CD4-positive, CD25-positive, alpha-beta regulatory T cell (primary cell): Measurements from ENCODE around the gene MEGF9. TPM values are rescaled to one million over a fixed set of nuclear protein-coding genes. Genes with fewer than 3 reads are reported as not detected.

Experiments used
- ATAC-seq, 2 donors: fragments of 150-1000 bp; cut with Tn5 transposase; one replicate each; pipeline ENCODE4 v1.10.0; 2021; ENCODE audit warnings: low read depth in 2 of 2, moderate number of reproducible peaks in 2 of 2, moderate library complexity in 1 of 2
- DNase-seq, 3 donors: peaks; one replicate each; pipeline versions ENCODE4 v3.0.0 to v3.0.0-alpha.2; 2012 to 2022; ENCODE audit warnings: mixed read lengths in 1 of 3
- H3K27ac ChIP-seq: one replicate; pipeline ENCODE4 v1.7.0; 2013; ENCODE audit warnings: mild to moderate bottlenecking, low read length; ENCODE audit not compliant: insufficient read depth, poor library complexity, severe bottlenecking
- H3K27me3 ChIP-seq: one replicate; pipeline ENCODE4 v1.7.0; 2013; ENCODE audit warnings: low read length; ENCODE audit not compliant: control insufficient read depth, insufficient read depth
- H3K36me3 ChIP-seq: one replicate; pipeline ENCODE4 v1.7.0; 2013; ENCODE audit warnings: mild to moderate bottlenecking, low read length, moderate library complexity; ENCODE audit not compliant: control insufficient read depth, insufficient read depth
- H3K4me1 ChIP-seq: 2 replicates; pipeline ENCODE4 v1.7.0; 2013; ENCODE audit warnings: mild to moderate bottlenecking, low read length; ENCODE audit not compliant: insufficient read depth, control insufficient read depth, poor library complexity, severe bottlenecking
- H3K4me3 ChIP-seq: one replicate; pipeline ENCODE4 v1.7.0; 2013; ENCODE audit warnings: low read depth, mild to moderate bottlenecking, low read length, moderate library complexity
- H3K9me3 ChIP-seq, 2 experiments: 1 replicate in 1 of 2; 2 replicates in 1 of 2; pipeline ENCODE4 v1.7.0; 2013; ENCODE audit warnings: low read length in 2 of 2, mild to moderate bottlenecking in 1 of 2, moderate library complexity in 1 of 2; ENCODE audit not compliant: control insufficient read depth in 2 of 2
- H3K27ac Mint-ChIP-seq, 3 donors: one replicate each; pipeline ENCODE4 v1.8.0; 2020 to 2022; ENCODE audit warnings: mild to moderate bottlenecking in 3 of 3, mixed read lengths in 3 of 3, moderate library complexity in 2 of 3
- H3K27me3 Mint-ChIP-seq: one replicate; pipeline ENCODE4 v1.8.0; 2022; ENCODE audit warnings: mild to moderate bottlenecking, mixed read lengths
- H3K36me3 Mint-ChIP-seq: one replicate; pipeline ENCODE4 v1.8.0; 2020; ENCODE audit warnings: mixed read lengths
- H3K4me1 Mint-ChIP-seq, 4 donors: one replicate each; pipeline ENCODE4 v1.8.0; 2020 to 2022; ENCODE audit warnings: mixed read lengths in 4 of 4, mild to moderate bottlenecking in 1 of 4
- H3K4me3 Mint-ChIP-seq, 4 donors: one replicate each; pipeline ENCODE4 v1.8.0; 2020 to 2022; ENCODE audit warnings: mild to moderate bottlenecking in 4 of 4, mixed read lengths in 4 of 4, moderate library complexity in 3 of 4
- H3K9me3 Mint-ChIP-seq, 7 donors: one replicate each; pipeline ENCODE4 v1.8.0; 2020 to 2022; ENCODE audit warnings: mixed read lengths in 7 of 7, mild to moderate bottlenecking in 3 of 7, moderate library complexity in 2 of 7
- polyA plus RNA-seq, 4 donors: library from polyadenylated mRNA; unstranded; fragments of 300-500 nt; fragmentation: Illumina TruSeq; gene quantifications; one replicate each; pipeline ENCODE4 v1.2.3, GENCODE V29; 2021
- total RNA-seq: library from RNA; stranded (reverse); gene quantifications from one replicate; pipeline ENCODE4 v1.2.3, GENCODE V29; 2022

The MEGF9 gene
- total and polyA plus RNA-seq, 5 donors from 2014 or later, result 4.6 to 17.8 (median 7.5) TPM

DNA sequence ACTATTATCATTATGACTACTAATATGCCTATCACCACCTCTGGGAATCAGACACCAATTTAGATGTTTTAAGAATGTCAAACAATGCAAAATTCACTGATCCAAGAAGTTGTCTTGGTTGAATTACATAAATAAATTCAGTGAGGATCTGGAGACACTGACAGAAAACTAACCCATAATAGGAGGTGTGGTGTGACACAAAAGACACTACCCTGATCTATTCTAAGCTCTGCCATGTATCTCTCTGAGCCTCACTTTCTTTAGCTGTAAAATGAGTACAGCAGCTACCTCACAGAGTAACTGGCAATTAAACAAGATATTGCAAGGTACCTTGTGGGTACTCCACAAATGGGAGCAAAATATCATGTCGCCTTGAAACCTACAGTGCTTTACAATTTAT lies 141.8 kb downstream of the MEGF9 start:
- DNase-seq, result no peak
- Mint-ChIP-seq H3K36me3 (peaks cover 36% of the 10 kb centered on the region), H3K27me3 (no peaks in the 10 kb centered on the region), H3K27ac (no peak overlapping the region), H3K4me3 (no peak overlapping the region), H3K4me1 (peaks cover 13 to 37% (median 25%) of the 10 kb centered on the region in 4 donors), H3K9me3 (no peaks in the 10 kb centered on the region)
- no peak overlapping the region for H3K4me3 ChIP-seq
- peaks cover 2% of the 10 kb centered on the region for H3K4me1 ChIP-seq
- H3K27ac ChIP-seq, result no peak overlapping the region
- H3K9me3 ChIP-seq, result no peaks in the 10 kb centered on the region
- peaks cover 46% of the 10 kb centered on the region for H3K36me3 ChIP-seq
- no peak for ATAC-seq
- H3K27me3 ChIP-seq, result no peaks in the 10 kb centered on the region

GRCh38 chr9:120571443-120572257 lies 142.6 kb downstream of the MEGF9 start:
- DNase-seq (no peak), ATAC-seq (no peak)
- H3K36me3 ChIP-seq, result peaks cover 54% of the 10 kb centered on the region
- no peak overlapping the region for H3K27ac ChIP-seq
- H3K4me1 ChIP-seq, result peaks cover 2% of the 10 kb centered on the region
- Mint-ChIP-seq H3K27ac (no peak overlapping the region), H3K4me3 (no peak overlapping the region), H3K9me3 (no peaks in the 10 kb centered on the region), H3K4me1 (peaks cover 13 to 29% (median 19%) of the 10 kb centered on the region in 4 donors), H3K27me3 (no peaks in the 10 kb centered on the region), H3K36me3 (peaks cover 38% of the 10 kb centered on the region)
- H3K9me3 ChIP-seq, result no peaks in the 10 kb centered on the region
- no peak overlapping the region for H3K4me3 ChIP-seq
- no peaks in the 10 kb centered on the region for H3K27me3 ChIP-seq

DNA sequence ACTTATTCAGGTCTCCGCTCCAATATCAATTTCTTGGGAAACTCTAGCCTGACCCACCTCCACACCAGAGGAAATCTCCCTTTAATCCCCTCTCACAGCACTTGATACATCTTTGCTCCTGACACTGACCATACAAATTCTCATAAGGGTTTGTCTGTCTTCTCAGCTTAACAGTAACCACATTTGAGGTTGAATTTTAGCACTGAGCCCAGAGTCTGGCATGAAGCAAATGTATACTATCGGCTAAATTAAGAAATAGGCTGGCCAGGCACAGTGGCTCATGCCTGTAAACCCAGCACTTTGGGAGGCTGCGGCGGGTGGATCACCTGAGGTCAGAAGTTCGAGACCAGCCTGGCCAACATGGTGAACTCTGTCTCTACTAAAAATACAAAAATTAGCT lies 144.0 kb downstream of the MEGF9 start:
- Mint-ChIP-seq H3K27ac (no peak overlapping the region), H3K9me3 (no peaks in the 10 kb centered on the region), H3K4me3 (no peak overlapping the region), H3K4me1 (peaks cover 6 to 21% (median 14%) of the 10 kb centered on the region in 4 donors), H3K36me3 (peaks cover 50% of the 10 kb centered on the region), H3K27me3 (no peaks in the 10 kb centered on the region)
- H3K36me3 ChIP-seq, result peaks cover 65% of the 10 kb centered on the region
- no peak for DNase-seq
- no peak for ATAC-seq
- no peaks in the 10 kb centered on the region for H3K9me3 ChIP-seq
- no peak overlapping the region for H3K4me3 ChIP-seq
- no peak overlapping the region for H3K27ac ChIP-seq
- no peaks in the 10 kb centered on the region for H3K27me3 ChIP-seq
- H3K4me1 ChIP-seq, result peaks cover under 1% of the 10 kb centered on the region

DNA sequence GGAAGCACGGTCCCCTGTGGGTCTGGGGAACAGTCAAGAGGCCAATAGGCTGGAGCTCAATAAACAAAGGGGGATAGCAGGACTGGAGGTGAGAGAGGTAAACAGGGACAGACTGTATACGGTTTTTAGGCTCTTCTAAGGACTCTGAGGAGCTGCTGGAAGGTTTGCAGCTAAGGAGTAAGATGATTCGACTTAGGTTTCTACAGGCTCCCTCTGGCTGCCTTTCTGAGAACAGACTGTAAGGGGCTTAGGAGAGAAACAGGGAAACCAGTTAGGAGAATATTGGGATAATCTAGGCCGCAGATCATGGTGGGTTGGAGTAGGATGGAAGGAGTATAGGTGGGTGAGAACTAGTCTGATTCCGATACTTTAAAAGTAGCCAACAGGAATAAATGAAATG lies 144.7 kb downstream of the MEGF9 start:
- ATAC-seq (no peak), DNase-seq (no peak)
- H3K36me3 ChIP-seq, result peaks cover 71% of the 10 kb centered on the region

DNA sequence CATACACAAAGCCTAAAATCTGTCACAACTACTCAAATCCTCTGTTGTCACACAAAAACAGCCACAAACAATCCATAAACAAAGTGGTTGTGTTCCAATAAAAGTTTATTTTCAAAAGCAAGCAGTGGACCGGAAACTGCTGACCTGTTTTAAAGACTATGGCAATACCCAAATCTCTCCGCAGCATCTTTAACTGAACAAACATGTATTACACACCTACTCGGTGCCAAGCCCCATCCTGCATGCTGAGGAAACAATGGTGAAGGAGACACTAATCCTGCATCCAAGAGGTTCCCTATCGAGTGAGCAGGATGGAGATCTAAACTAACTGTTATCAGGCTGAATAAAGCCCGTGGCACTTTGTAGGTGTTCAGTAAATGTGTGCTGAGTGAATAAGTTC lies 145.5 kb downstream of the MEGF9 start:
- no peaks in the 10 kb centered on the region for H3K27me3 Mint-ChIP-seq
- H3K4me1 Mint-ChIP-seq, result peaks cover 4 to 14% (median 11%) of the 10 kb centered on the region in 4 donors

More for the DNA sequence above, 144.7 kb downstream of the MEGF9 start:
- no peaks in the 10 kb centered on the region for H3K9me3 ChIP-seq
- no peaks in the 10 kb centered on the region for H3K4me1 ChIP-seq
- H3K27me3 ChIP-seq, result no peaks in the 10 kb centered on the region
- peaks cover 6 to 21% (median 16%) of the 10 kb centered on the region in 4 donors for H3K4me1 Mint-ChIP-seq
- no peak overlapping the region for H3K27ac ChIP-seq
- H3K27ac Mint-ChIP-seq, result peak overlapping the region in 1 of 3 donors; percentile 36
- H3K4me3 Mint-ChIP-seq, result no peak overlapping the region
- no peaks in the 10 kb centered on the region for H3K27me3 Mint-ChIP-seq
- no peaks in the 10 kb centered on the region for H3K9me3 Mint-ChIP-seq
- H3K36me3 Mint-ChIP-seq, result peaks cover 57% of the 10 kb centered on the region
- no peak overlapping the region for H3K4me3 ChIP-seq

GRCh38 chr9:120567874-120568273 lies 146.4 kb downstream of the MEGF9 start:
- DNase-seq (no peak), ATAC-seq (no peak)
- Histone ChIP-seq H3K27me3 (no peaks in the 10 kb centered on the region), H3K27ac (no peak overlapping the region), H3K36me3 (peaks cover 83% of the 10 kb centered on the region), H3K4me3 (no peak overlapping the region), H3K4me1 (no peaks in the 10 kb centered on the region), H3K9me3 (no peaks in the 10 kb centered on the region)
- Mint-ChIP-seq H3K9me3 (no peaks in the 10 kb centered on the region), H3K4me3 (no peak overlapping the region), H3K4me1 (peaks cover 0 to 14% (median 12%) of the 10 kb centered on the region in 4 donors), H3K27ac (no peak overlapping the region), H3K36me3 (peaks cover 70% of the 10 kb centered on the region), H3K27me3 (no peaks in the 10 kb centered on the region)

More for the DNA sequence above, 145.5 kb downstream of the MEGF9 start:
- Histone ChIP-seq H3K27me3 (no peaks in the 10 kb centered on the region), H3K27ac (no peak overlapping the region), H3K4me1 (no peaks in the 10 kb centered on the region), H3K36me3 (peaks cover 75% of the 10 kb centered on the region), H3K9me3 (no peaks in the 10 kb centered on the region), H3K4me3 (no peak overlapping the region)
- ATAC-seq, result no peak
- H3K4me3 Mint-ChIP-seq, result no peak overlapping the region
- peaks cover 62% of the 10 kb centered on the region for H3K36me3 Mint-ChIP-seq
- no peak for DNase-seq
- H3K27ac Mint-ChIP-seq, result no peak overlapping the region
- H3K9me3 Mint-ChIP-seq, result no peaks in the 10 kb centered on the region

DNA sequence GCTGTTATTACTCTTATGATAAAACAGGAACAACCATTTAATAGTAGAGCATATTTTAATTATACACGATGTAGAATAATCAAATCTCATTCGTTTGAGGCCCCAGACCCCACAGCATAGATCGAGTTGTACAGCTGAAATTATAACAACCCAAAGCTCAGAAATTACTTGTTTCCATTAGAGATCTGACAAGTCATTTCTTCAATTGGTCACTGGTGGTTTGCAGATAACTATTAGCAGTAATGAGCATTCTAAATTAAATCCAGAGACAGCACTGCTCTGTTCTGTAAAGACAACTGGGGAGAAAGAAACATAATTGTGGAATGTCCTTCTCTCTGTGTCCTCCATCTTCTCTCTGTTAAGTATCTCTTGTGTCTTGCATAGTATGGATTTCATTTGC lies 147.2 kb downstream of the MEGF9 start:
- ATAC-seq (no peak), DNase-seq (no peak)
- Mint-ChIP-seq H3K4me3 (no peak overlapping the region), H3K9me3 (no peaks in the 10 kb centered on the region), H3K27me3 (no peaks in the 10 kb centered on the region), H3K36me3 (peaks cover 78% of the 10 kb centered on the region), H3K27ac (no peak overlapping the region), H3K4me1 (peaks cover 0 to 21% (median 17%) of the 10 kb centered on the region in 4 donors)
- H3K4me1 ChIP-seq, result no peaks in the 10 kb centered on the region
- no peaks in the 10 kb centered on the region for H3K27me3 ChIP-seq
- no peak overlapping the region for H3K4me3 ChIP-seq
- H3K36me3 ChIP-seq, result peaks cover 88% of the 10 kb centered on the region
- no peaks in the 10 kb centered on the region for H3K9me3 ChIP-seq
- no peak overlapping the region for H3K27ac ChIP-seq

GRCh38 chr9:120564589-120564988 lies 149.7 kb downstream of the MEGF9 start:
- Histone ChIP-seq H3K36me3 (peaks cover 81% of the 10 kb centered on the region), H3K27me3 (no peaks in the 10 kb centered on the region), H3K9me3 (no peaks in the 10 kb centered on the region), H3K4me3 (no peak overlapping the region), H3K4me1 (no peaks in the 10 kb centered on the region), H3K27ac (no peak overlapping the region)
- Mint-ChIP-seq H3K4me3 (no peak overlapping the region), H3K27me3 (no peaks in the 10 kb centered on the region), H3K4me1 (peaks cover 0 to 26% (median 23%) of the 10 kb centered on the region in 4 donors), H3K27ac (no peak overlapping the region), H3K9me3 (no peaks in the 10 kb centered on the region), H3K36me3 (peaks cover 68% of the 10 kb centered on the region)
- no peak for DNase-seq
- ATAC-seq, result no peak
